ENCODE measurements around the gene LRRC27. TPM values are rescaled to one million over a fixed set of nuclear protein-coding genes. Genes with fewer than 3 reads are reported as not detected.
"Not testable (repeated sequence)": the region's sequence is repeated elsewhere in the genome, so short reads cannot be mapped to it uniquely, and the experiment has no call there.

The LRRC27 gene
- total RNA-seq, 4 donors from 2014 or later = 3.1 to 5.8 (median 4.4) TPM

- Histone ChIP-seq H3K27ac (no peak overlapping the region), H3K4me3 (no peak overlapping the region), H3K36me3 (peaks cover 0 to 15% of the 10 kb centered on the region in 2 donors), H3K9me3 (no peaks in the 10 kb centered on the region), H3K4me1 (no peaks in the 10 kb centered on the region), H3K27me3 (no peaks in the 10 kb centered on the region)
- no peak for TF ChIP-seq POLR2AphosphoS5 (IDR thresholded peaks at IDR 0.05)
- WGBS, 2 donors (ENCODE audit: low coverage in 1 of 2) = no CpG with 5 or more reads among the region's 8 CpGs
- no peak for ATAC-seq
Observed at GRCh38 chr10:132374176-132374575, 42.2 kb downstream of the LRRC27 start.

- ATAC-seq = no peak
- H3K9me3 ChIP-seq = no peaks in the 10 kb centered on the region
- H3K4me3 ChIP-seq = no peak overlapping the region
- H3K27ac ChIP-seq = no peak overlapping the region
- no CpG with 5 or more reads among the region's 14 CpGs for WGBS, 2 donors (ENCODE audit: low coverage in 1 of 2)
- no peaks in the 10 kb centered on the region for H3K4me1 ChIP-seq
- H3K27me3 ChIP-seq = no peaks in the 10 kb centered on the region
- peaks cover 0 to 14% of the 10 kb centered on the region in 2 donors for H3K36me3 ChIP-seq
- TF ChIP-seq POLR2A (IDR thresholded peaks at IDR 0.05) (no peak), CTCF (IDR thresholded peaks at IDR 0.05) (no peak)
Observed at GRCh38 chr10:132374612-132375011, 42.6 kb downstream of the LRRC27 start.

GRCh38 chr10:132375116-132375794 lies 43.3 kb downstream of the LRRC27 start:
- peaks cover 0 to 14% of the 10 kb centered on the region in 2 donors for H3K36me3 ChIP-seq
- H3K27me3 ChIP-seq = no peaks in the 10 kb centered on the region
- no peaks in the 10 kb centered on the region for H3K9me3 ChIP-seq
- WGBS, 2 donors (ENCODE audit: low coverage in 1 of 2) = 89 to 95% methylated on average over 4 to 13 of the region's 26 CpGs
- H3K4me1 ChIP-seq = no peaks in the 10 kb centered on the region
- no peak for TF ChIP-seq CTCF (IDR thresholded peaks at IDR 0.05)
- no peak for TF ChIP-seq EP300 (IDR thresholded peaks at IDR 0.05)
- no peak for TF ChIP-seq POLR2A (IDR thresholded peaks at IDR 0.05)
- TF ChIP-seq POLR2AphosphoS5 (IDR thresholded peaks at IDR 0.05) = no peak
- H3K27ac ChIP-seq = no peak overlapping the region
- no peak for ATAC-seq
- no peak overlapping the region for H3K4me3 ChIP-seq

GRCh38 chr10:132375795-132376297 lies 43.9 kb downstream of the LRRC27 start:
- no peak for TF ChIP-seq EP300 (IDR thresholded peaks at IDR 0.05)
- H3K4me1 ChIP-seq = no peaks in the 10 kb centered on the region
- peaks cover 0 to 14% of the 10 kb centered on the region in 2 donors for H3K36me3 ChIP-seq
- no peak for ATAC-seq
- no peaks in the 10 kb centered on the region for H3K27me3 ChIP-seq
- H3K9me3 ChIP-seq = no peaks in the 10 kb centered on the region
- WGBS, 2 donors (ENCODE audit: low coverage in 1 of 2) = 80 to 100% methylated on average over 1 to 4 of the region's 4 CpGs
- H3K27ac ChIP-seq = no peak overlapping the region
- no peak overlapping the region for H3K4me3 ChIP-seq

- ATAC-seq = no peak
- H3K27me3 ChIP-seq = no peaks in the 10 kb centered on the region
- H3K4me1 ChIP-seq = no peaks in the 10 kb centered on the region
- WGBS, 2 donors (ENCODE audit: low coverage in 1 of 2) = no CpG with 5 or more reads among the region's 15 CpGs
- H3K36me3 ChIP-seq = peaks cover 0 to 14% of the 10 kb centered on the region in 2 donors
- no peak overlapping the region for H3K4me3 ChIP-seq
- no peak overlapping the region for H3K27ac ChIP-seq
- H3K9me3 ChIP-seq = peaks cover 0 to 5% (median 0%) of the 10 kb centered on the region in 3 donors
- TF ChIP-seq POLR2AphosphoS5 (IDR thresholded peaks at IDR 0.05) (no peak), POLR2A (IDR thresholded peaks at IDR 0.05) (no peak), EP300 (IDR thresholded peaks at IDR 0.05) (no peak), CTCF (IDR thresholded peaks at IDR 0.05) (no peak)
Observed at GRCh38 chr10:132376394-132376851, 44.4 kb downstream of the LRRC27 start.

- 95% methylated on average over 7 of the region's 7 CpGs for WGBS, 2 donors (ENCODE audit: low coverage in 1 of 2)
- Histone ChIP-seq H3K9me3 (peaks cover 0 to 6% (median 0%) of the 10 kb centered on the region in 3 donors), H3K4me1 (no peaks in the 10 kb centered on the region), H3K4me3 (no peak overlapping the region), H3K36me3 (peaks cover 0 to 14% of the 10 kb centered on the region in 2 donors), H3K27ac (no peak overlapping the region), H3K27me3 (no peaks in the 10 kb centered on the region)
- ATAC-seq = no peak
- TF ChIP-seq CTCF (IDR thresholded peaks at IDR 0.05) (no peak), POLR2AphosphoS5 (IDR thresholded peaks at IDR 0.05) (no peak), POLR2A (IDR thresholded peaks at IDR 0.05) (no peak), EP300 (IDR thresholded peaks at IDR 0.05) (no peak)
Observed at GRCh38 chr10:132377326-132377725, 45.3 kb downstream of the LRRC27 start.

- H3K36me3 ChIP-seq = peaks cover 0 to 14% of the 10 kb centered on the region in 2 donors
- ATAC-seq, H3K4me3 ChIP-seq, H3K27me3 ChIP-seq, H3K27ac ChIP-seq, H3K9me3 ChIP-seq, H3K4me1 ChIP-seq: not testable (repeated sequence)
- WGBS, 2 donors (ENCODE audit: low coverage in 1 of 2) = 85 to 88% methylated on average over 12 to 16 of the region's 16 CpGs
Observed at GRCh38 chr10:132379026-132379425, 47.0 kb downstream of the LRRC27 start.

GRCh38 chr10:132380986-132381385 lies 49.0 kb downstream of the LRRC27 start:
- ATAC-seq, H3K9me3 ChIP-seq, H3K27ac ChIP-seq, H3K27me3 ChIP-seq, H3K4me3 ChIP-seq, H3K36me3 ChIP-seq, H3K4me1 ChIP-seq: not testable (repeated sequence)
- 83 to 86% methylated on average over 1 of the region's 4 CpGs for WGBS, 2 donors (ENCODE audit: low coverage in 1 of 2)
